UCSD-AML1 (cell line): ENCODE measurements around the gene CTSV.
A peak's percentile ranks its signal among the peaks of the same experiment; 100 is the strongest.
"Not testable (repeated sequence)": the region's sequence is repeated elsewhere in the genome, so short reads cannot be mapped to it uniquely, and the experiment has no call there.

Experiments
- DNase-seq: peaks from one replicate; lab custom pipeline; 2025; ENCODE audit not compliant: unreplicated experiment; lab: John Stamatoyannopoulos, UW

CTSV gene

DNA sequence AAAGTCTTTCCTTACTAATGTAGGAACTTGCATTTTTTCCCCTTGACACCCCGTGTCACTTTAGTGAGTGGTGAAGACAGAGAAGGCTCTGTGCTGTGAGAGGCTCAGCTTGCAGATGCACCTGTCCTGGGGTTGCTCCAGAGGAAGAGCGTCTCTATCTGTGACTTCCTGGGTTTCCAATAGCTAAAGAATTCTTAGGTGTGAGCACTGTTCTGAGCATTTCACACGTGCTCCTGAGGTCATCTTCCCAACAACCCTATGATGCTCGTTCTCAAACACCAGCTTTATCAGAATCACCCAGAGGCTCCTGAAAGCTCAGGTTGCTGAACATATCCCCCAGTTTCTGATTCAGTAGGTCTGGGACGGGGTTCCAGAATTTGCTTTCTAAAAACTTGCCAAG lies 6.4 kb upstream of the CTSV start:
- no peak for DNase-seq

DNA sequence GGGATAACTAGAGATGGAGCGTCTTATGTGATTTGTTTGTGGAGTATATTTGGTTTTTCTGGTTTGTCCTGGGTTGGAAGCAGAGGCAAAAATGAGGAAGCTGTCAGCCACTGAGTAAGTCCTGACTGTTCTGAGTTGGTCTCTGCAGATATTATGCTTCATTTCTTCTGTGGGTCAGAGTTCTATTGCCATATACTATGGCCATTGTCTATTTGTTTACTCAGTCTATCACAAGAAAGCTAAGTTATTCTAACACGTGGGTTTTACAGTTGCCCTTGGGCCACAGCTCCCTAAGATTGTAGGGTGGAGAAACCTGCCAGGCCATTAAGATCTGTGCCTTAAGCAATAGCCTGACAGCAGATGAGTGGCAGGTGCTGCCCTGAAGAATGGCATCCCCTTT lies 3.0 kb upstream of the CTSV start:
- DNase-seq, result no peak

GRCh38 chr9:97039514-97039860 lies 545 bp upstream of the CTSV start:
- no peak for DNase-seq

- DNase-seq, result not testable (repeated sequence)
Measured at GRCh38 chr9:97023505-97023904, 15.4 kb downstream of the CTSV start.

GRCh38 chr9:97013151-97014132 lies 25.5 kb downstream of the CTSV start:
- DNase-seq, result peak; percentile 75

- not testable (repeated sequence) for DNase-seq
Measured at GRCh38 chr9:97012617-97013016, 26.3 kb downstream of the CTSV start.

DNA sequence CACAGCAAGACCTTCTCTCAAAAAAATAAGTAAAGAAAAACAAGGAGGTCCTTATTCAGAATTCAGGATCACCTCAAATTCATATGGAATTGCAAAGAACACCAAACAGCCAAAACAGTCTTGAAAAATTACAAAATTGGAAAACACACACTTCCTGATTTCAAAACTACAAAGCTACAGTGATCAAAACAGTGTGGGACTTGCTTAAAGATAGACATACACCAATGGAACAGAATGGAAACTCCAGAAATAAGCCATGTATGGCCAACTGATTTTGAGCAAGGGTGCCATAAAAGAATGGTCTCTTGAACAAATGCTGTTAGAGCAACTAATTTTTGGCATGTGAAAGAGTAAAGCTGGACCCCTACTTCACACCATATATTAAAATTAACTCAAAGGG lies 36.7 kb downstream of the CTSV start:
- not testable (repeated sequence) for DNase-seq

DNA sequence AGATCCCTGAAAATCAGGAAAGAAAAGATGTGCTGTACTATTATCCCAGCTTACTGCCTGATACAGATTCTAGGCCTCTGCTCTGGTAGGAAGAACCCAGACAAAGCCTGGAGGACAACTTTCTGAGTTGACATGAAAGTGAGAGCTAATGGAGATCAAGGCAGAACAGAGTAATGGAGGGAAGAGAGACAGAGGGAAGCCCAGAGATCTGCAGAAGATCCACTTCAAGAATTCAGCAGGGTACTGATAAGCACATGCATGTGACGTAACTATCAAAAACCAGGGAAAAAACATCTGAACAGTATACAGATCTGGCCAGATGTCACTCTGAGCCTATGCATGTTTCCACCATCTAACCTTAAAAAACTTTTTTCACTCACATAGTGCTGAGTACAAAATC lies 37.6 kb downstream of the CTSV start:
- DNase-seq, result not testable (repeated sequence)

DNA sequence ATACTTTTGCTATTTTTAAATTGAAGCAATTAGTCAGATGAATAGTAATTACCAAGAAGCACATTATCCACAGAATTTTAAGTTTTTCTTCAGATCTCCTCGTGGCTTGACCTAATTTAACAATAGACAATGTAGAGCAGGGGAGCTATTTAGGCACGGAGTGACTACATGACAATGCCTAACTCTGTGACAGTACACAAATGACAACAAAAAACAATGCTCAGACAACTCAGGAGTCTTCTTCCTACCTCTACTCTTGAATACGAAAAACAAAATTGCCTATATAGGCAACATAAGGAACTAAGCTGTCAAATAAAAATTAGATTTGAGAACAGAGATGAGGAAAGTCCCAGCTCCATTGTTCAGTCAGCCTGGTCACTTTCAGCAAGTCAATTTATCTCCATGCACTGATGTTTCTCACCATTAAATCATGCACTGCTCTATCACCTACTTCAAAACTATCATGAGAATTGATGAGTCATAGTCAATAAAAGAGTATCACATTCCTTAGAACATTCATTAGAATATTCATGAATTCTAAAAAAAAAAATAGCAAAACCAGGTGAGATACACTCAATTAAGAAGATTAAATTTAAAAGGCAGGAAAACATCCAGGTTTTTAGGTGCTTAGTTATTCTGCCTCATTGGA lies 38.7 kb downstream of the CTSV start:
- not testable (repeated sequence) for DNase-seq

DNA sequence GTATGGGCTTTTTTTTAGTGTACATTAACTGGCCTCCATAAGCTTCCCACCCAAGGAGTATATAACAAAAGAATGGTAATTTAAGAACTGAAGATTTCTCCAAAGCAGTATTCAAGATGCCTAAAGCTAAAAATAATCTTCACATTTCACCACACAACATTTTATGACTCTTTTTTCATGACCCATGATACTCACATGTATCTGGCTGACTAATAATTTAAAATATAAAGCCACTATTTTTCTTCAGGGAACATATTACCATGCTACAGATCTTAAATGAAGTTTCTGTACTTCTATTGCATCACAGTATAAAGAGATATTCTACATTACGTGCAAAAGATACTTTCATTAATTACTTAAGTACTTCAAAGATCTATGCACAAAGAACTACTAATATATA lies 39.2 kb downstream of the CTSV start:
- not testable (repeated sequence) for DNase-seq

DNA sequence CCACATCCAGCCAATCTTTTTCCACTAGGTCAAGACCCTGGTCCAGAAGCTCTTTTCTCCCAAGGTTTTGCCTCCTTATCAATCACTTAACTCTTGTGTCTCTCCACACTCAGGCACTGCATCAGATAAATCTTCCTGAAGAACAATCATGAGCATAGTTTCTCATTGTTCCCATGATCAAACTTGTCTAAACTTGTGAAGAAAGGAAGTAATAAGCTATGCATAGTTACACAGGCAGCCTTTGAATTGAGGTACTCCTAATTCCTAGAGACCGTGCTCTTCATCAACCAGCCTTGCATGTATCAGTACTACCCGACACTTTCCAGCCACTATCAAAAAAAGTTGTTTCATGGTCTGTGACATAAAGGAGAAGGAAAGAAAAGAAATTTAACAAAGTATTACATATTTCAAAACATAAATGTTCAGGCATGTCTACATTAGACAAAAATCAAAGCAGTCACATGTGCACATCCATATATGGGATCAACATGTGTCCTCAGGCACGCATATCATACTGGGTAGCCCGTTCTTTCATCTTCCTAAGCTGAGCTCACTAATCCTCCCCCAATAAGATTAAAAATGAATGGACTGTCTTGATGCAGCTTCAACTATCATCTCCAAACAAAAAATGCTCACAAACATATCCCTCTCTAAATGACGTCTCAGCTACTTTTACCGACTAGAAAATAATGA lies 41.8 kb downstream of the CTSV start:
- not testable (repeated sequence) for DNase-seq

DNA sequence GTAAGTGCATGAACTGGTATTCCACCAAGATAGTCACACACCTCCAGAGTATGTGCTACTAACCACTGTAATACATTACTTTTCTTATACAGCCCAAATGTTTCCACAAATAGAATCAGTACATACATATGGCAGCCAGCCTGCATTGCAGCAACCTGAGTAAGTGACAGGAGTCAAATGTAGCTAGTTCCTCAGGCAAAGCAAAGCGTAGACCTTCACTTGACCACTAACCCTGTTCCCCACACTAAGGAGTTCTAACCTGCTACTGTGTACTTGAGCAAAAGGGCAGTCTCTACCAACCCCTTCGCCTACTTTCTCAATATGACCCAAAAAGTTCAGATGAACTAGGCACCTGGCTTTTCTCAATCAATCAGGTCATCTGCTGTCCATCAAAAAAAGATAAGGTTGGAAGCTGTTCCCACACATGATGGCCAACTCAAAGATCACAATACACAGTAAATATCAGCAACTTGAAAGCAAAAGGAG lies 44.4 kb downstream of the CTSV start:
- not testable (repeated sequence) for DNase-seq

DNA sequence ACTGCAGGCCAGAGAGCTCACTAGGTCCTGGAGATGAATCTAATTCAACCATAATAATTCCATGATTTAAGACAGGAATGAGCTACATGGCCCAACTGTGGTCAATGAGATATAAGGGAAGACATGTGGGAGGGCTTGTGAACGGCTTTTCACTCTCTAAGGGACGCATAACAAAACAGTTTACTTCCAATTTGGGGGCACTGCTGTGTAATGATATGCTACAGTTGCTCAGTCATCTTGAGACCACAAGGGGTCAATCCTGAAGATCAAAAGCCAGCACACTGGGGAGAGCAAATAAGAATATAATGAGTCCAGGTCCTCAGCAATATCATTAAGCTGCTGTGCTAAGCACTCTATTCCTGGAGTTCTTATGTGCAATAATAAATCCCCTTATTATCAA lies 46.6 kb downstream of the CTSV start:
- DNase-seq, result not testable (repeated sequence)

DNA sequence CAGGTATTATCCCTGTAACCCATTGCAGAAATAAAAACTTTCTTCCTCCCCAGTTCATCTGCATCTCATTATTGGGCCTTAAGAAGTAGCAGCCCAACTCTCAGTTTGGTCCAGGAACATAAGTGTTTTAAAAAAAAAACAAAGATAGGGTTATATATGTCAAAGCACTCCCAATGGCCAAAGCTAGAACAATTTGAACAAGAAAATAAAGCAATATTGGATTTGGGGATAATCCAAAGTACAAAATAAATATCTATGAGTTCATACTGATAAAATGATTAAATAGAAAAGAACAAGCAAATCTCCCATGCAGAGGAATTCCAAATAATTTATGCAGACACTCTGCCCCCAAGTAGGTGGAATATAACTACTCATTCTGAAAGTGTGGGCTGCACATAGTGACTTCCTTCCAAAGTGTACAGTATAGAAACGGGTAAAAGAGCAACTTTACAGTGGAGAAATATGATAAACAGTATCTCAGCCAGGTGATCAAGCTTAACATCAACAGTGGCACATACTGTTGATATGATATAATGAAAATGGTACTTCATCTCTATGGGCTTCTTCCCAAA lies 49.1 kb downstream of the CTSV start:
- DNase-seq, result not testable (repeated sequence)

DNA sequence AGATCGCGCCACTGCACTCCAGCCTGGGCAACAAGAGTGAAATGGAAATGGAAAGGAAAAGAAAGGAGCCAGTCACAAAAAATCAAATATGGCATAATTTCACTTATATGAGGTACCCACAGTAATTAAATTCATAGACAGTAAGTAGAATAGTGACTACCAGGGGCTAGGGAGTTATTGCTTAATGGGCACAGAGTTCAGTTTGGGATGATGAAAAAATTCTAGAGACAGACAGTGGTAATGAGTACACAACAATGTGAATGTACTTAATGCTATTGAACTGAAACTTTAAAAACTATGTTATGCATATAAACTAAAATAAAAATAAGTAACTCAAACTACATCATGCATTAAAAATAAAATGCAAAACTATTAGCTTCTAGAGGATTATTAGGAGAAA lies 54.1 kb downstream of the CTSV start:
- not testable (repeated sequence) for DNase-seq

DNA sequence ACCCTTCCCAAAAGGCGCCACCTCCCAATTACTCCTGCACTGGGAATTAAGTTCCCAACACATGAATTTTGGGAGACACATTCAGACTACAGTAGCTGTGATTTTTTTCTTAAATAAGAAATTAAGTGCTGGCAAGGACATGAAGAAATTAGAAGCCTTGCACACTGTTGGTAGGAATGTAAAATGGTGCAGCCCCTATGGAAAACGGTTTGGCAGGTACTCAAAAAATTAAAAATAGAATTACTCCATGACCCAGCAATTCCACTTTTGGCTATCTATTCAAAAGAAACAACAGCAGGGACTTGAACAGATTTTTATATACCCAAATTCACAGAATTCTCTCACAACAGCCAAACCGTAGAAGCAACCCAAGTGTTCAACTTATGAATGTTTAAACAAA lies 54.8 kb downstream of the CTSV start:
- not testable (repeated sequence) for DNase-seq

DNA sequence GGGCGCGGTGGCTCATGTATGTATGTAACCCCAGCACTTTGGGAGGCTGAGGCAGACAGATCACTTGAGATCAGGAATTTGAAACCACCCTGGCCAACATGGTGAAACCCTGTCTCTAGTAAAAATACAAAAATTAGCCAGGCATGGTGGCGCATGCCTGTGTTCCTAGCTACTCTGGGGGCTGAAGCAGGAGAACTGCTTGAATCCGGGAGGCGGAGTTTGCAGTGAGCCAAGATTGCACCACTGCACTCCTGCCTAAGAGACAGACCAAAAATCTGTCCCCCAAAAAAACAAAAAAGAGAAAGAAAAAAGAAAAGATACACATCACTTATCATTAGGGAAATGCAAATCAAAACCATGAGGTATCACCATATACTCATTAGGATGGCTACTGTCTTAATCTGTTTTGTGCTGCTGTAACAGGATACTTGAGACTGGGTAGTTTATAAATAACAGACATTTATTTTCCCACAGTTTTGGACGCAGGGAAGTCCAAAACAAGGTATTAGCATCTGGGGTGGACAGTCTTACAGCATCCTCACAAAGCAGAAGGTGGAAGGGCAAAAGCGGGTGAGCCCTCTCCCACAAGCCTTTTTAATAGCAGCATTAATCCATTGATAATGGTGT lies 55.3 kb downstream of the CTSV start:
- not testable (repeated sequence) for DNase-seq
